SK-N-SH treated with all-trans-retinoic acid at 6 μM for 48 hours (cell line): ENCODE measurements around the gene RCOR1.

ENCODE experiments used
- ATAC-seq: fragments of 200-7000 bp; cut with Tn5 transposase; 3 replicates; pipeline ENCODE4 v1.9.1; 2020; ENCODE audit warnings: mild to moderate bottlenecking, moderate library complexity
- ARNTL ChIP-seq: fragments of 450-650 bp; formaldehyde crosslinking; IDR thresholded peaks from 2 replicates; pipeline ENCODE4 v1.5.0; 2020; ENCODE audit warnings: low read depth, mild to moderate bottlenecking, moderate library complexity, borderline replicate concordance
- BACH2 ChIP-seq: fragments of 250-450 bp; sonication (Bioruptor Pico); IDR thresholded peaks from 2 replicates; pipeline ENCODE4 v1.9.0; 2021; ENCODE audit warnings: mild to moderate bottlenecking, borderline replicate concordance
- CREB5 ChIP-seq: fragments of 250-450 bp; sonication (Bioruptor Pico); IDR thresholded peaks from 2 replicates; pipeline ENCODE4 v1.5.1; 2020; ENCODE audit warnings: low read depth, mild to moderate bottlenecking, moderate library complexity
- CSDC2 ChIP-seq: fragments of 250-450 bp; sonication (Bioruptor Pico); IDR thresholded peaks from 2 replicates; pipeline ENCODE4 v1.5.0; 2020; ENCODE audit warnings: mild to moderate bottlenecking, moderate library complexity
- CSRNP3 ChIP-seq: fragments of 250-450 bp; sonication (Bioruptor Pico); IDR thresholded peaks from 2 replicates; pipeline ENCODE4 v1.5.1; 2021; ENCODE audit warnings: mild to moderate bottlenecking, moderate library complexity
- ESRRG ChIP-seq: fragments of 250-450 bp; sonication (Bioruptor Pico); IDR thresholded peaks from 2 replicates; pipeline ENCODE4 v1.6.1; 2021; ENCODE audit warnings: mild to moderate bottlenecking
- GLIS3 ChIP-seq: fragments of 250-450 bp; sonication (Bioruptor Pico); IDR thresholded peaks from 2 replicates; pipeline ENCODE4 v1.5.0; 2020; ENCODE audit warnings: mild to moderate bottlenecking, moderate library complexity
- ISL1 ChIP-seq: fragments of 250-450 bp; sonication (Bioruptor Pico); IDR thresholded peaks from 2 replicates; pipeline ENCODE4 v2.1.2; 2022; ENCODE audit warnings: mild to moderate bottlenecking, moderate library complexity
- OSR1 ChIP-seq: fragments of 250-450 bp; sonication (Bioruptor Pico); IDR thresholded peaks from 2 replicates; pipeline ENCODE4 v1.8.0; 2022; ENCODE audit warnings: moderate library complexity, mild to moderate bottlenecking, inconsistent platforms
- POU6F1 ChIP-seq: fragments of 250-450 bp; sonication (Bioruptor Pico); IDR thresholded peaks from 2 replicates; pipeline ENCODE4 v1.8.0; 2021; ENCODE audit warnings: low read depth, mild to moderate bottlenecking, moderate library complexity, borderline replicate concordance
- PPARA ChIP-seq: fragments of 250-450 bp; sonication (Bioruptor Pico); IDR thresholded peaks from 2 replicates; pipeline ENCODE4 v1.5.0; 2020; ENCODE audit warnings: mild to moderate bottlenecking, borderline replicate concordance
- RARB ChIP-seq: fragments of 250-450 bp; sonication (Bioruptor Pico); IDR thresholded peaks from 2 replicates; pipeline ENCODE4 v1.8.0; 2021; ENCODE audit warnings: mild to moderate bottlenecking, moderate library complexity
- SNAI2 ChIP-seq: fragments of 250-450 bp; sonication (Bioruptor Pico); IDR thresholded peaks from 2 replicates; pipeline ENCODE4 v1.5.0; 2020; ENCODE audit warnings: mild to moderate bottlenecking, moderate library complexity
- TCF4 ChIP-seq: fragments of 250-450 bp; sonication (Bioruptor Pico); IDR thresholded peaks from 2 replicates; pipeline ENCODE4 v1.8.0; 2021; ENCODE audit warnings: mild to moderate bottlenecking, moderate library complexity, borderline replicate concordance
- TOX ChIP-seq: fragments of 250-450 bp; sonication (Bioruptor Pico); IDR thresholded peaks from 2 replicates; pipeline ENCODE4 v1.8.0; 2021; ENCODE audit warnings: mild to moderate bottlenecking, moderate library complexity, borderline replicate concordance
- TSHZ2 ChIP-seq: fragments of 250-450 bp; sonication (Bioruptor Pico); IDR thresholded peaks from 2 replicates; pipeline ENCODE4 v1.5.0; 2020; ENCODE audit warnings: mild to moderate bottlenecking, moderate library complexity
- ZC3H10 ChIP-seq: fragments of 250-450 bp; sonication (Bioruptor Pico); IDR thresholded peaks from 2 replicates; pipeline ENCODE4 v1.5.1; 2021; ENCODE audit warnings: mild to moderate bottlenecking, moderate library complexity
- ZFP3 ChIP-seq: fragments of 250-450 bp; sonication (Bioruptor Pico); IDR thresholded peaks from 2 replicates; pipeline ENCODE4 v1.5.0; 2020; ENCODE audit warnings: mild to moderate bottlenecking, moderate library complexity
- ZFP30 ChIP-seq: fragments of 450-650 bp; formaldehyde crosslinking; IDR thresholded peaks from 2 replicates; pipeline ENCODE4 v1.5.0; 2022; ENCODE audit warnings: mild to moderate bottlenecking, moderate library complexity
- ZNF565 ChIP-seq: fragments of 450-650 bp; formaldehyde crosslinking; conservative IDR thresholded peaks from 2 replicates; pipeline ENCODE4 v1.5.0; 2020; ENCODE audit warnings: low read depth, mild to moderate bottlenecking, moderate library complexity
- ZNF70 ChIP-seq: fragments of 450-650 bp; formaldehyde crosslinking; IDR thresholded peaks from 2 replicates; pipeline ENCODE4 v1.5.0; 2020; ENCODE audit warnings: mild to moderate bottlenecking, moderate library complexity
- ZNF8 ChIP-seq: fragments of 450-650 bp; formaldehyde crosslinking; IDR thresholded peaks from 2 replicates; pipeline ENCODE4 v1.5.0; 2020; ENCODE audit warnings: mild to moderate bottlenecking, moderate library complexity

Gene RCOR1

GRCh38 chr14:102652194-102652593 is 59.7 kb downstream of the RCOR1 start:
- ATAC-seq: no peak
- no peak for TF ChIP-seq TCF4
- TF ChIP-seq CSRNP3 (CRISPR knock-in tag): no peak
- TF ChIP-seq SNAI2 (CRISPR knock-in tag): no peak
- TF ChIP-seq ZNF8 (CRISPR knock-in tag): no peak
- no peak for TF ChIP-seq ISL1 (CRISPR knock-in tag)
- no peak for TF ChIP-seq CREB5 (CRISPR knock-in tag)
- no peak for TF ChIP-seq GLIS3 (CRISPR knock-in tag)
- TF ChIP-seq ZC3H10 (CRISPR knock-in tag): no peak
- no peak for TF ChIP-seq ARNTL
- no peak for TF ChIP-seq BACH2 (CRISPR knock-in tag)
- no peak for TF ChIP-seq ZNF565
- TF ChIP-seq TOX (CRISPR knock-in tag): no peak
- no peak for TF ChIP-seq OSR1 (CRISPR knock-in tag)
- no peak for TF ChIP-seq ZFP3 (CRISPR knock-in tag)

- TF ChIP-seq BACH2 (CRISPR knock-in tag): no peak
- TF ChIP-seq ZNF565: no peak
- no peak for TF ChIP-seq POU6F1 (CRISPR knock-in tag)
- TF ChIP-seq ZC3H10 (CRISPR knock-in tag): no peak
- TF ChIP-seq SNAI2 (CRISPR knock-in tag): no peak
- no peak for TF ChIP-seq TCF4
- no peak for TF ChIP-seq ZNF8 (CRISPR knock-in tag)
- TF ChIP-seq ESRRG (CRISPR knock-in tag): no peak
- TF ChIP-seq ARNTL: no peak
- no peak for TF ChIP-seq GLIS3 (CRISPR knock-in tag)
- TF ChIP-seq ZNF70 (CRISPR knock-in tag): no peak
- no peak for TF ChIP-seq CSRNP3 (CRISPR knock-in tag)
- TF ChIP-seq CSDC2 (CRISPR knock-in tag): no peak
- TF ChIP-seq TOX (CRISPR knock-in tag): no peak
- no peak for TF ChIP-seq PPARA (CRISPR knock-in tag)
- no peak for TF ChIP-seq TSHZ2
- TF ChIP-seq ISL1 (CRISPR knock-in tag): no peak
- no peak for TF ChIP-seq OSR1 (CRISPR knock-in tag)
- ATAC-seq: no peak
These were observed 61.8 kb downstream of the RCOR1 start for GRCh38 chr14:102654298-102654697.

GRCh38 chr14:102655137-102655536 is 62.7 kb downstream of the RCOR1 start:
- ATAC-seq: peak; percentile 87

GRCh38 chr14:102659797-102660196 is 67.3 kb downstream of the RCOR1 start:
- ATAC-seq: no peak
- TF ChIP-seq ZNF70 (CRISPR knock-in tag) (no peak), RARB (CRISPR knock-in tag) (no peak), OSR1 (CRISPR knock-in tag) (no peak), CSDC2 (CRISPR knock-in tag) (no peak), ZFP30 (no peak), ISL1 (CRISPR knock-in tag) (no peak), ZNF565 (no peak), CREB5 (CRISPR knock-in tag) (no peak), ESRRG (CRISPR knock-in tag) (no peak), CSRNP3 (CRISPR knock-in tag) (no peak), TOX (CRISPR knock-in tag) (no peak), ZNF8 (CRISPR knock-in tag) (no peak), GLIS3 (CRISPR knock-in tag) (no peak)

More at GRCh38 chr14:102655137-102655536, 62.7 kb downstream of the RCOR1 start:
- TF ChIP-seq BACH2 (CRISPR knock-in tag) (no peak), SNAI2 (CRISPR knock-in tag) (no peak), CSDC2 (CRISPR knock-in tag) (no peak)
